HG02610 (cell line): ENCODE measurements around the gene CPEB4.

Source experiments
- ATAC-seq: cut with Tn5 transposase; IDR thresholded peaks from one replicate; pipeline ENCODE4 v1.9.1; 2021; ENCODE audit warnings: mild to moderate bottlenecking, moderate library complexity; ENCODE audit not compliant: unreplicated experiment

CPEB4 gene

GRCh38 chr5:173883347-173883924 lies 4.7 kb upstream of the CPEB4 start:
- no peak for ATAC-seq

GRCh38 chr5:173884402-173885053 lies 3.6 kb upstream of the CPEB4 start:
- ATAC-seq = no peak

- ATAC-seq = no peak
Observed at GRCh38 chr5:173885054-173885443, 3.1 kb upstream of the CPEB4 start.

GRCh38 chr5:173885475-173886010 lies 2.6 kb upstream of the CPEB4 start:
- ATAC-seq = no peak

GRCh38 chr5:173886150-173886549 lies 2.0 kb upstream of the CPEB4 start:
- no peak for ATAC-seq

- no peak for ATAC-seq
Observed at GRCh38 chr5:173888473-173889131, 453 bp downstream of the CPEB4 start.

GRCh38 chr5:173890195-173890991 lies 2.2 kb downstream of the CPEB4 start:
- ATAC-seq = no peak

- ATAC-seq = no peak
Observed at GRCh38 chr5:173891308-173892116, 3.4 kb downstream of the CPEB4 start.

GRCh38 chr5:173893192-173893561 lies 5.0 kb downstream of the CPEB4 start:
- ATAC-seq = no peak

GRCh38 chr5:173895401-173896165 lies 7.4 kb downstream of the CPEB4 start:
- ATAC-seq = no peak

GRCh38 chr5:173896631-173897030 lies 8.5 kb downstream of the CPEB4 start:
- no peak for ATAC-seq

GRCh38 chr5:173901705-173902104 lies 13.6 kb downstream of the CPEB4 start:
- no peak for ATAC-seq

GRCh38 chr5:173902334-173902733 lies 14.2 kb downstream of the CPEB4 start:
- no peak for ATAC-seq

GRCh38 chr5:173902743-173903142 lies 14.6 kb downstream of the CPEB4 start:
- ATAC-seq = no peak

- no peak for ATAC-seq
Observed at GRCh38 chr5:173903396-173904140, 15.4 kb downstream of the CPEB4 start.

- ATAC-seq = no peak
Observed at GRCh38 chr5:173904151-173904550, 16.0 kb downstream of the CPEB4 start.

- ATAC-seq = no peak
Observed at GRCh38 chr5:173907284-173907683, 19.1 kb downstream of the CPEB4 start.

- no peak for ATAC-seq
Observed at GRCh38 chr5:173907686-173908371, 19.7 kb downstream of the CPEB4 start.

GRCh38 chr5:173909199-173909598 lies 21.1 kb downstream of the CPEB4 start:
- no peak for ATAC-seq
